ENCODE data around the gene ASTN1. TPM values are rescaled to one million over a fixed set of nuclear protein-coding genes. Genes with fewer than 3 reads are reported as not detected.

ASTN1 gene
- total and polyA plus RNA-seq, 9 of the 15 experiments (the other 6 are each of a cell fraction or from before 2014, with no cell fraction given), result 0.05 to 0.22 (median 0.18) TPM

DNA sequence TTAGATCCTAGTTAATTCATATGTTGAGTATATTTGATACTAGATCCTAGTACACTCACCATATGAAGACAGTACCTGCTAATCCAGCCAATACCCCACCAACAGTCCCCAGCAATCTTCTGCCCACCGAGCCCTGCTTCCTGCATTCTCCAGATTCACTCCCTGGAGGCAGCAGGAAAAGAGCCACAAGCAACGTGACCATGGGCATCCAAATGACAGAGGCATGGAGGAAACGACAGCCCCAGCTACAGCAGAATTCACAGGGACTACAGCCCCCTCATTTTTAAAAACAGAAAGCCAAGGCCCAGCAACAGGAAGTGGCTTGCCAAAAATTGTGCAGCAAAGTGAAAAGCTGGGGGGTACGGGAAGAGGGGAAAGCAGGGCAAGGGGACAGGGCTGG is 29.3 kb downstream of the ASTN1 start:
- Histone ChIP-seq H3K9me1 (ENCODE audit: control insufficient read depth, insufficient read depth, low read length) (no peaks in the 10 kb centered on the region), H3K4me3 (no peak overlapping the region), H2AFZ (ENCODE audit: low read depth, low read length) (no peak overlapping the region), H3K9me3 (replicated peaks; ENCODE audit: control insufficient read depth, insufficient read depth, low read depth, low read length) (no peaks in the 10 kb centered on the region), H4K20me1 (replicated peaks; ENCODE audit: control insufficient read depth, insufficient read depth, low read length) (no peaks in the 10 kb centered on the region), H3K36me3 (ENCODE audit: control insufficient read depth, insufficient read depth, low read length) (no peaks in the 10 kb centered on the region), H3K27me3 (ENCODE audit: control insufficient read depth in 2 of 2, insufficient read depth in 2 of 2, low read length in 2 of 2) (no peaks in the 10 kb centered on the region), H3K9ac (ENCODE audit: insufficient read depth in 1 of 2, low read depth in 2 of 2, low read length in 2 of 2) (no peak overlapping the region), H3K4me1 (replicated peaks in 1 of 2; ENCODE audit: control insufficient read depth in 2 of 2, insufficient read depth in 2 of 2, low read length in 2 of 2) (no peaks in the 10 kb centered on the region), H3K79me2 (ENCODE audit: control insufficient read depth, insufficient read depth, low read length) (no peaks in the 10 kb centered on the region), H3K27ac (ENCODE audit: extremely low read depth, low read depth, low read length) (no peak overlapping the region), H3K4me2 (ENCODE audit: insufficient read depth, low read length) (no peak overlapping the region)
- FAIRE-seq (no peak), ATAC-seq (no peak), DNase-seq (ENCODE audit: extremely low read depth in 1 of 4, low spot score in 3 of 4) (no peak)
- ChIA-PET CTCF (ENCODE audit: low intra/inter-chr PET ratio) (no interaction called here), POLR2A (no interaction called here)
- in situ Hi-C loops (cut with MboI), result no loop called here
- intact Hi-C loops (cut with micrococcal nuclease), result no loop called here
- BruUV-seq (replicated peaks), result no TSS peak
- WGBS (ENCODE audit: insufficient coverage, low coverage, missing lambda C conversion rate), result 0% methylated on average over 4 of the region's 4 CpGs
- TF ChIP-seq, protein P1, sequence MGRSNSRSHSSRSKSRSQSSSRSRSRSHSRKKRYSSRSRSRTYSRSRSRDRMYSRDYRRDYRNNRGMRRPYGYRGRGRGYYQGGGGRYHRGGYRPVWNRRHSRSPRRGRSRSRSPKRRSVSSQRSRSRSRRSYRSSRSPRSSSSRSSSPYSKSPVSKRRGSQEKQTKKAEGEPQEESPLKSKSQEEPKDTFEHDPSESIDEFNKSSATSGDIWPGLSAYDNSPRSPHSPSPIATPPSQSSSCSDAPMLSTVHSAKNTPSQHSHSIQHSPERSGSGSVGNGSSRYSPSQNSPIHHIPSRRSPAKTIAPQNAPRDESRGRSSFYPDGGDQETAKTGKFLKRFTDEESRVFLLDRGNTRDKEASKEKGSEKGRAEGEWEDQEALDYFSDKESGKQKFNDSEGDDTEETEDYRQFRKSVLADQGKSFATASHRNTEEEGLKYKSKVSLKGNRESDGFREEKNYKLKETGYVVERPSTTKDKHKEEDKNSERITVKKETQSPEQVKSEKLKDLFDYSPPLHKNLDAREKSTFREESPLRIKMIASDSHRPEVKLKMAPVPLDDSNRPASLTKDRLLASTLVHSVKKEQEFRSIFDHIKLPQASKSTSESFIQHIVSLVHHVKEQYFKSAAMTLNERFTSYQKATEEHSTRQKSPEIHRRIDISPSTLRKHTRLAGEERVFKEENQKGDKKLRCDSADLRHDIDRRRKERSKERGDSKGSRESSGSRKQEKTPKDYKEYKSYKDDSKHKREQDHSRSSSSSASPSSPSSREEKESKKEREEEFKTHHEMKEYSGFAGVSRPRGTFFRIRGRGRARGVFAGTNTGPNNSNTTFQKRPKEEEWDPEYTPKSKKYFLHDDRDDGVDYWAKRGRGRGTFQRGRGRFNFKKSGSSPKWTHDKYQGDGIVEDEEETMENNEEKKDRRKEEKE (IDR thresholded peaks at IDR 0.05; ENCODE audit: borderline replicate concordance in 1 of 2, control insufficient read depth in 1 of 2, low read depth in 2 of 2, low read length in 1 of 2), result no peak
- TF ChIP-seq KDM4B (IDR thresholded peaks at IDR 0.05; ENCODE audit: borderline replicate concordance in 2 of 2, low read depth in 1 of 2) (no peak), BRD4 (IDR thresholded peaks at IDR 0.05) (no peak), GTF2E2 (tag; IDR thresholded peaks at IDR 0.05) (no peak), SUPT5H (IDR thresholded peaks at IDR 0.05) (no peak), PPARD (CRISPR knock-in tag; IDR thresholded peaks at IDR 0.05) (no peak)
- TF ChIP-seq, protein P2, sequence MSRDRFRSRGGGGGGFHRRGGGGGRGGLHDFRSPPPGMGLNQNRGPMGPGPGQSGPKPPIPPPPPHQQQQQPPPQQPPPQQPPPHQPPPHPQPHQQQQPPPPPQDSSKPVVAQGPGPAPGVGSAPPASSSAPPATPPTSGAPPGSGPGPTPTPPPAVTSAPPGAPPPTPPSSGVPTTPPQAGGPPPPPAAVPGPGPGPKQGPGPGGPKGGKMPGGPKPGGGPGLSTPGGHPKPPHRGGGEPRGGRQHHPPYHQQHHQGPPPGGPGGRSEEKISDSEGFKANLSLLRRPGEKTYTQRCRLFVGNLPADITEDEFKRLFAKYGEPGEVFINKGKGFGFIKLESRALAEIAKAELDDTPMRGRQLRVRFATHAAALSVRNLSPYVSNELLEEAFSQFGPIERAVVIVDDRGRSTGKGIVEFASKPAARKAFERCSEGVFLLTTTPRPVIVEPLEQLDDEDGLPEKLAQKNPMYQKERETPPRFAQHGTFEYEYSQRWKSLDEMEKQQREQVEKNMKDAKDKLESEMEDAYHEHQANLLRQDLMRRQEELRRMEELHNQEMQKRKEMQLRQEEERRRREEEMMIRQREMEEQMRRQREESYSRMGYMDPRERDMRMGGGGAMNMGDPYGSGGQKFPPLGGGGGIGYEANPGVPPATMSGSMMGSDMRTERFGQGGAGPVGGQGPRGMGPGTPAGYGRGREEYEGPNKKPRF (IDR thresholded peaks at IDR 0.05; ENCODE audit: low read depth, low read length), result no peak
- TF ChIP-seq, protein P3, sequence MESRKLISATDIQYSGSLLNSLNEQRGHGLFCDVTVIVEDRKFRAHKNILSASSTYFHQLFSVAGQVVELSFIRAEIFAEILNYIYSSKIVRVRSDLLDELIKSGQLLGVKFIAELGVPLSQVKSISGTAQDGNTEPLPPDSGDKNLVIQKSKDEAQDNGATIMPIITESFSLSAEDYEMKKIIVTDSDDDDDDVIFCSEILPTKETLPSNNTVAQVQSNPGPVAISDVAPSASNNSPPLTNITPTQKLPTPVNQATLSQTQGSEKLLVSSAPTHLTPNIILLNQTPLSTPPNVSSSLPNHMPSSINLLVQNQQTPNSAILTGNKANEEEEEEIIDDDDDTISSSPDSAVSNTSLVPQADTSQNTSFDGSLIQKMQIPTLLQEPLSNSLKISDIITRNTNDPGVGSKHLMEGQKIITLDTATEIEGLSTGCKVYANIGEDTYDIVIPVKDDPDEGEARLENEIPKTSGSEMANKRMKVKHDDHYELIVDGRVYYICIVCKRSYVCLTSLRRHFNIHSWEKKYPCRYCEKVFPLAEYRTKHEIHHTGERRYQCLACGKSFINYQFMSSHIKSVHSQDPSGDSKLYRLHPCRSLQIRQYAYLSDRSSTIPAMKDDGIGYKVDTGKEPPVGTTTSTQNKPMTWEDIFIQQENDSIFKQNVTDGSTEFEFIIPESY (CRISPR knock-in tag; IDR thresholded peaks at IDR 0.05), result no peak
- TF ChIP-seq, protein P4, sequence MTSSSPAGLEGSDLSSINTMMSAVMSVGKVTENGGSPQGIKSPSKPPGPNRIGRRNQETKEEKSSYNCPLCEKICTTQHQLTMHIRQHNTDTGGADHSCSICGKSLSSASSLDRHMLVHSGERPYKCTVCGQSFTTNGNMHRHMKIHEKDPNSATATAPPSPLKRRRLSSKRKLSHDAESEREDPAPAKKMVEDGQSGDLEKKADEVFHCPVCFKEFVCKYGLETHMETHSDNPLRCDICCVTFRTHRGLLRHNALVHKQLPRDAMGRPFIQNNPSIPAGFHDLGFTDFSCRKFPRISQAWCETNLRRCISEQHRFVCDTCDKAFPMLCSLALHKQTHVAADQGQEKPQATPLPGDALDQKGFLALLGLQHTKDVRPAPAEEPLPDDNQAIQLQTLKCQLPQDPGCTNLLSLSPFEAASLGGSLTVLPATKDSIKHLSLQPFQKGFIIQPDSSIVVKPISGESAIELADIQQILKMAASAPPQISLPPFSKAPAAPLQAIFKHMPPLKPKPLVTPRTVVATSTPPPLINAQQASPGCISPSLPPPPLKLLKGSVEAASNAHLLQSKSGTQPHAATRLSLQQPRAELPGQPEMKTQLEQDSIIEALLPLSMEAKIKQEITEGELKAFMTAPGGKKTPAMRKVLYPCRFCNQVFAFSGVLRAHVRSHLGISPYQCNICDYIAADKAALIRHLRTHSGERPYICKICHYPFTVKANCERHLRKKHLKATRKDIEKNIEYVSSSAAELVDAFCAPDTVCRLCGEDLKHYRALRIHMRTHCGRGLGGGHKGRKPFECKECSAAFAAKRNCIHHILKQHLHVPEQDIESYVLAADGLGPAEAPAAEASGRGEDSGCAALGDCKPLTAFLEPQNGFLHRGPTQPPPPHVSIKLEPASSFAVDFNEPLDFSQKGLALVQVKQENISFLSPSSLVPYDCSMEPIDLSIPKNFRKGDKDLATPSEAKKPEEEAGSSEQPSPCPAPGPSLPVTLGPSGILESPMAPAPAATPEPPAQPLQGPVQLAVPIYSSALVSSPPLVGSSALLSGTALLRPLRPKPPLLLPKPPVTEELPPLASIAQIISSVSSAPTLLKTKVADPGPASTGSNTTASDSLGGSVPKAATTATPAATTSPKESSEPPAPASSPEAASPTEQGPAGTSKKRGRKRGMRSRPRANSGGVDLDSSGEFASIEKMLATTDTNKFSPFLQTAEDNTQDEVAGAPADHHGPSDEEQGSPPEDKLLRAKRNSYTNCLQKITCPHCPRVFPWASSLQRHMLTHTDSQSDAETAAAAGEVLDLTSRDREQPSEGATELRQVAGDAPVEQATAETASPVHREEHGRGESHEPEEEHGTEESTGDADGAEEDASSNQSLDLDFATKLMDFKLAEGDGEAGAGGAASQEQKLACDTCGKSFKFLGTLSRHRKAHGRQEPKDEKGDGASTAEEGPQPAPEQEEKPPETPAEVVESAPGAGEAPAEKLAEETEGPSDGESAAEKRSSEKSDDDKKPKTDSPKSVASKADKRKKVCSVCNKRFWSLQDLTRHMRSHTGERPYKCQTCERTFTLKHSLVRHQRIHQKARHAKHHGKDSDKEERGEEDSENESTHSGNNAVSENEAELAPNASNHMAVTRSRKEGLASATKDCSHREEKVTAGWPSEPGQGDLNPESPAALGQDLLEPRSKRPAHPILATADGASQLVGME (CRISPR knock-in tag; IDR thresholded peaks at IDR 0.05), result no peak

All from K562 (cell line).